ENCODE results near the gene ACOT8.

ACOT8 gene

DNA sequence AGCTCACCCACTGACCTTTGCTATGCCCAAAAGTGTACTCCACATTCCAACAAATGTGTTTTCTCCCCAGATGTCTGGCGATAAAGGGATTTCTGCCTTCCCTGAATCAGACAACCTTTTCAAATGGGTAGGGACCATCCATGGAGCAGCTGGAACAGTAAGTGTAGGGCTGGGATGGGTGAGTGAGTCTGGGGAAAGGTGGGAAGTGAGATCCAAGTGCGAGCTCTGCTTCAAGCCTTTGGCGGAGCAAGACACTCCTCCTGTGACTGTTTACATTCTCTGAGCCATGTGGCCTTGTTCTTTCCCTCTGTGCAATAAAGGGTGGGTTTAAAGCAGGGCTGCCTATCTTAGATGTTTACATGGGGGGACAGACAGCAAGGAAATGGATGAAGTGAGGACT is 42.9 kb downstream of the ACOT8 start:
- ChIA-PET CTCF (no interaction called here), POLR2A (interaction anchor here (0.8 to 3.5 kb wide), 4 partner anchors 8 to 120 kb away, joined by 3 to 10 read pairs (median 8); partner anchors contain the start of genes PCIF1 and SNX21)
- DNase-seq (ENCODE audit: extremely low spot score), result no peak
- TF ChIP-seq ELF4 (IDR thresholded peaks at IDR 0.05) (no peak), L3MBTL2 (conservative IDR thresholded peaks at IDR 0.05) (no peak), NFRKB (IDR thresholded peaks at IDR 0.05) (no peak)

GRCh38 chr20:45813489-45813888 is 43.7 kb downstream of the ACOT8 start:
- CTCF ChIA-PET, result no interaction called here

DNA sequence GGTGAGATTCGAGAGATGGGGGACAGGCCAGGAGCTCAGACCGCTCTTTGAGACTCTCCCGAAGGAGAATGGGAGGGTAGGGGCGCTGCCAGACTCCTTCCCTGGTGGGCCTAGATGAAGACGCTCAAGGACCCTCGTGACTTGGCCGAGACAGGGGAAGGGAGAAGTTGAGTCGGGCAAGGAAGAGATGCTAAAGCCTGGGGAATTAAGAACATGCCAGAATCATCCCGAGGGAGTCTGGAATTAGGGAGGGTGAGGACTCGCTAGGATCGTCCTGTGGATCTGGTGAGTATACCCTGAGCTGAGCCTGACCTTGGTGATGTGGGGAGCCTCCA is 44.2 kb downstream of the ACOT8 start:
- TF ChIP-seq L3MBTL2 (conservative IDR thresholded peaks at IDR 0.05) (no peak), SUZ12 (IDR thresholded peaks at IDR 0.05) (no peak), FOXM1 (IDR thresholded peaks at IDR 0.05; ENCODE audit: borderline replicate concordance) (no peak), LEF1 (IDR thresholded peaks at IDR 0.05; ENCODE audit: borderline replicate concordance) (no peak), FOXA1 (IDR thresholded peaks at IDR 0.05) (no peak)
- no peak for DNase-seq (ENCODE audit: extremely low spot score)
- ChIA-PET CTCF (interaction anchor here (0.7 kb wide), 1 partner anchor 315 kb away, joined by 3 read pairs; no protein-coding TSS in a partner anchor), POLR2A (interaction anchor here (0.8 to 3.5 kb wide), 7 partner anchors 8 to 121 kb away, joined by 3 to 10 read pairs (median 4); partner anchors contain the start of genes ACOT8, PCIF1, SNX21 and ZSWIM3)

More at GRCh38 chr20:45813489-45813888, 43.7 kb downstream of the ACOT8 start:
- TF ChIP-seq ARNT (IDR thresholded peaks at IDR 0.05) (no peak), FOXK2 (IDR thresholded peaks at IDR 0.05) (no peak), BHLHE40 (IDR thresholded peaks at IDR 0.05; ENCODE audit: borderline replicate concordance) (no peak)
- POLR2A ChIA-PET, result interaction anchor here (0.8 to 3.5 kb wide), 7 partner anchors 8 to 121 kb away, joined by 3 to 10 read pairs (median 4); partner anchors contain the start of genes PCIF1 and SNX21
- no peak for DNase-seq (ENCODE audit: extremely low spot score)

- no peak for TF ChIP-seq ARNT (IDR thresholded peaks at IDR 0.05)
- TF ChIP-seq LEF1 (IDR thresholded peaks at IDR 0.05; ENCODE audit: borderline replicate concordance), result no peak
- no peak for TF ChIP-seq ZNF384 (IDR thresholded peaks at IDR 0.05)
- TF ChIP-seq L3MBTL2 (conservative IDR thresholded peaks at IDR 0.05), result peak; percentile 86
- TF ChIP-seq BHLHE40 (IDR thresholded peaks at IDR 0.05; ENCODE audit: borderline replicate concordance), result no peak
- no peak for TF ChIP-seq TARDBP (IDR thresholded peaks at IDR 0.05)
- TF ChIP-seq FOXM1 (IDR thresholded peaks at IDR 0.05; ENCODE audit: borderline replicate concordance), result peak; percentile 100
- peak; percentile 99 for TF ChIP-seq PKNOX1 (IDR thresholded peaks at IDR 0.05)
- TF ChIP-seq NFRKB (IDR thresholded peaks at IDR 0.05), result no peak
- TF ChIP-seq CTBP1 (IDR thresholded peaks at IDR 0.05; ENCODE audit: borderline replicate concordance), result no peak
- no peak for TF ChIP-seq FOXA1 (IDR thresholded peaks at IDR 0.05)
- no peak for TF ChIP-seq FOXK2 (IDR thresholded peaks at IDR 0.05)
- CTCF ChIA-PET, result interaction anchor here (0.7 kb wide), 1 partner anchor 316 kb away, joined by 3 read pairs; no protein-coding TSS in a partner anchor
- POLR2A ChIA-PET, result interaction anchor here (1.2 to 3.5 kb wide), 6 partner anchors 10 to 122 kb away, joined by 4 to 10 read pairs (median 5); partner anchors contain the start of genes ACOT8, PCIF1, SNX21 and ZSWIM3
- peak; percentile 97 for DNase-seq (ENCODE audit: extremely low spot score)
These were observed 44.8 kb downstream of the ACOT8 start, which contains the start of gene UBE2C for GRCh38 chr20:45812157-45813005. TSS of gene UBE2C (plus strand) at chr20:45812644. CDS start at chr20:45812696, 52 bp downstream.

DNA sequence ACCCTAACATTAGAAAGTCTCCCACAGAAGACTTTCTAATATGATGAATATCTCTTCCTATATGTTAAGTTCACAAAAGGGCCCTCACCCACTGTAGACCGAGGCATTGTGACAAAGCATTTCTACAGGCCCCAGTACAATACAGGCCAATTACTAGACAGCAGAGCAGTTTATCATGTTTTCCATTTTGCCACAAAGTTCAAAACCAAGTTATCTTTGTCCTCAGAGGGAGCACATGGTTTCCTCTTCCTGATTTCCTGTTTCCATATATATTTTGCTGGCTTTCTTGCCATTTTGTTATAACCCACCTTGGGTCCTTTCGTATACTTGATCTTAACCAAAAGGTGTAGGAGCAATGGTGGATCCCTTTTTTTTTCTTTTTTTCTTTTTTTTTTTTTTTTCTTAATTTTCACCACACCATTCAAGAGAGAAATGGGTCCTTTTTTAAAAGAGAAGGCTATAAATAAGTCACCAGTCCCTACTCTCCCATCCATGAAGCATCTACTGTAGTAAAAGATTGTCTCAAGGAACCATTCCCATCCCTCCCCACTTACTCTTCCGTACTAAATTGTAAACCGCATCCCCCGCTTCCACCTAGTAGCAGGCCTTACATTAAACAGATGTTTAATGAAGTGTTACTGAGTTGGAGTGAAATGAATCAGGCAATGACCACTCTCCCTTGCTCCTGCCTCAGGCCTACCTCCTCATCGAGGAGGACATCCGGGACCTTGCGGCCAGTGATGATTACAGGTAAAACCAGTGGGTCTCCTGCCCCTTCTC is 46.8 kb downstream of the ACOT8 start:
- ChIA-PET CTCF (no interaction called here), POLR2A (no interaction called here)
- DNase-seq (ENCODE audit: extremely low spot score), result no peak
- TF ChIP-seq CTBP1 (IDR thresholded peaks at IDR 0.05; ENCODE audit: borderline replicate concordance), result no peak
- TF ChIP-seq ELF4 (IDR thresholded peaks at IDR 0.05), result no peak
- no peak for TF ChIP-seq ZNF384 (IDR thresholded peaks at IDR 0.05)
- TF ChIP-seq L3MBTL2 (conservative IDR thresholded peaks at IDR 0.05), result no peak
- no peak for TF ChIP-seq ARNT (IDR thresholded peaks at IDR 0.05)
- TF ChIP-seq BHLHE40 (IDR thresholded peaks at IDR 0.05; ENCODE audit: borderline replicate concordance), result no peak
- no peak for TF ChIP-seq SUZ12 (IDR thresholded peaks at IDR 0.05)
- no peak for TF ChIP-seq FOXK2 (IDR thresholded peaks at IDR 0.05)
- TF ChIP-seq HDGF (IDR thresholded peaks at IDR 0.05; ENCODE audit: borderline replicate concordance), result no peak
- TF ChIP-seq PKNOX1 (IDR thresholded peaks at IDR 0.05), result no peak
- TF ChIP-seq SP1 (IDR thresholded peaks at IDR 0.05), result no peak
- no peak for TF ChIP-seq FOXA1 (IDR thresholded peaks at IDR 0.05)
- no peak for TF ChIP-seq FOXM1 (IDR thresholded peaks at IDR 0.05; ENCODE audit: borderline replicate concordance)
- no peak for TF ChIP-seq NFRKB (IDR thresholded peaks at IDR 0.05)
- TF ChIP-seq LEF1 (IDR thresholded peaks at IDR 0.05; ENCODE audit: borderline replicate concordance), result no peak
- no peak for TF ChIP-seq TARDBP (IDR thresholded peaks at IDR 0.05)

DNA sequence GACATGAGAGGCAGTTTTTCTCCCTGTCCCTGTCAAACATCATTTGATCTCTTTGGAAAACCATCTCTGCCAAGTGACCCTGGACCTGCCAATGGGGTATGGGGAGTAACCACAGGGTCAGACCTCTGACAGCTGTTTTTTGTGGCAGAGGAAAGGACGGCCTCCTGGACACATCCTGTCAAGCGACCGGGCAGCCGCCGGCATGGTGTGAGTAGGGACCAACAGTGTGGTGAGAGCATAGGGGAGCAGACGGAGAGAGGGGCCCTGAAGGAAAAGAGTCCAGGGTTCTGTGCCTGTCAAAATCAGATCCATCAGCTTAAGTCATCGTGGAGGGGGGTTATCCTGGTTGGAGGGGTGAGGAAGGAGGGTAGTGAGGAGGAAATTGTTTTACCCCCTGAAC is 55.3 kb downstream of the ACOT8 start:
- DNase-seq (ENCODE audit: extremely low spot score), result no peak
- no peak for TF ChIP-seq ZNF384 (IDR thresholded peaks at IDR 0.05)
- TF ChIP-seq FOXM1 (IDR thresholded peaks at IDR 0.05; ENCODE audit: borderline replicate concordance), result no peak
- no peak for TF ChIP-seq ELF4 (IDR thresholded peaks at IDR 0.05)
- no peak for TF ChIP-seq HDGF (IDR thresholded peaks at IDR 0.05; ENCODE audit: borderline replicate concordance)
- TF ChIP-seq PKNOX1 (IDR thresholded peaks at IDR 0.05), result no peak
- no peak for TF ChIP-seq SP1 (IDR thresholded peaks at IDR 0.05)
- no peak for TF ChIP-seq BHLHE40 (IDR thresholded peaks at IDR 0.05; ENCODE audit: borderline replicate concordance)
- TF ChIP-seq LEF1 (IDR thresholded peaks at IDR 0.05; ENCODE audit: borderline replicate concordance), result no peak
- no peak for TF ChIP-seq L3MBTL2 (conservative IDR thresholded peaks at IDR 0.05)
- no peak for TF ChIP-seq ARNT (IDR thresholded peaks at IDR 0.05)
- no peak for TF ChIP-seq SUZ12 (IDR thresholded peaks at IDR 0.05)
- TF ChIP-seq NFRKB (IDR thresholded peaks at IDR 0.05), result no peak
- TF ChIP-seq FOXA1 (IDR thresholded peaks at IDR 0.05), result no peak
- no peak for TF ChIP-seq CTBP1 (IDR thresholded peaks at IDR 0.05; ENCODE audit: borderline replicate concordance)
- no peak for TF ChIP-seq FOXK2 (IDR thresholded peaks at IDR 0.05)
- no peak for TF ChIP-seq TARDBP (IDR thresholded peaks at IDR 0.05)
- ChIA-PET CTCF (no interaction called here), POLR2A (interaction anchor here (0.6 kb wide), 1 partner anchor 32 kb away, joined by 5 read pairs; no protein-coding TSS in a partner anchor)
